H9 (cell line): Measurements from ENCODE around the gene STX5. TPM values are rescaled to one million over a fixed set of nuclear protein-coding genes. Genes with fewer than 3 reads are reported as not detected.

Experiments
- DNase-seq: peaks from one replicate; pipeline ENCODE4 v3.0.0-alpha.2; 2017
- H2AFZ ChIP-seq: one replicate; pipeline ENCODE4 v1.6.1; 2013; ENCODE audit warnings: mild to moderate bottlenecking, low read length, control low read depth, moderate library complexity
- H2AK5ac ChIP-seq: 2 replicates; pipeline ENCODE4 v1.6.1; 2013; ENCODE audit warnings: low read length, control low read depth, mixed read lengths; ENCODE audit not compliant: insufficient read length
- H2BK120ac ChIP-seq: one replicate; pipeline ENCODE4 v1.6.1; 2013; ENCODE audit warnings: low read depth, mild to moderate bottlenecking, low read length, control low read depth, inconsistent platforms; ENCODE audit not compliant: poor library complexity, severe bottlenecking
- H2BK12ac ChIP-seq: 2 replicates; pipeline ENCODE4 v1.6.1; 2013; ENCODE audit warnings: low read length, control low read depth, mixed read lengths, low read depth; ENCODE audit not compliant: insufficient read length
- H2BK15ac ChIP-seq: 2 replicates; pipeline ENCODE4 v1.6.1; 2013; ENCODE audit warnings: low read depth, low read length, control low read depth
- H2BK20ac ChIP-seq: one replicate; pipeline ENCODE4 v1.6.1; 2013; ENCODE audit warnings: low read depth, mild to moderate bottlenecking, low read length, control low read depth, inconsistent platforms; ENCODE audit not compliant: poor library complexity, severe bottlenecking
- H2BK5ac ChIP-seq: 2 replicates; pipeline ENCODE4 v1.6.1; 2013; ENCODE audit warnings: low read length, control low read depth, mixed read lengths; ENCODE audit not compliant: insufficient read length
- H3K14ac ChIP-seq: 2 replicates; pipeline ENCODE4 v1.6.1; 2013; ENCODE audit warnings: low read length, control low read depth; ENCODE audit not compliant: insufficient read depth
- H3K18ac ChIP-seq: 2 replicates; pipeline ENCODE4 v1.6.1; 2013; ENCODE audit warnings: low read depth, mild to moderate bottlenecking, mixed read lengths, low read length, control low read depth; ENCODE audit not compliant: insufficient read length
- H3K23ac ChIP-seq: 2 replicates; pipeline ENCODE4 v1.6.1; 2013; ENCODE audit warnings: low read length, control low read depth, mixed read lengths, low read depth; ENCODE audit not compliant: insufficient read length
- H3K23me2 ChIP-seq: 2 replicates; pipeline ENCODE4 v1.6.1; 2013; ENCODE audit warnings: low read depth, mild to moderate bottlenecking, mixed read lengths, low read length, control low read depth; ENCODE audit not compliant: insufficient read length, poor library complexity, severe bottlenecking
- H3K27ac ChIP-seq: 2 replicates; pipeline ENCODE4 v1.5.1; 2013; ENCODE audit warnings: low read length, control low read depth, mixed read lengths, low read depth; ENCODE audit not compliant: insufficient read length
- H3K27me3 ChIP-seq: 2 replicates; pipeline ENCODE4 v1.6.1; 2013; ENCODE audit warnings: low read length, control low read depth, inconsistent platforms; ENCODE audit not compliant: insufficient read depth
- H3K4ac ChIP-seq: 2 replicates; pipeline ENCODE4 v1.6.1; 2013; ENCODE audit warnings: low read depth, mild to moderate bottlenecking, control low read depth, inconsistent platforms, low read length, moderate library complexity
- H3K4me1 ChIP-seq: 2 replicates; pipeline ENCODE4 v1.6.1; 2013; ENCODE audit warnings: low read length, control low read depth, inconsistent platforms; ENCODE audit not compliant: insufficient read depth
- H3K4me2 ChIP-seq: 2 replicates; pipeline ENCODE4 v1.6.1; 2013; ENCODE audit warnings: low read length, control low read depth, mixed read lengths; ENCODE audit not compliant: insufficient read length, insufficient read depth
- H3K56ac ChIP-seq: 2 replicates; pipeline ENCODE4 v1.6.1; 2013; ENCODE audit warnings: low read depth, mild to moderate bottlenecking, mixed read lengths, low read length, control low read depth; ENCODE audit not compliant: insufficient read length
- H3K79me1 ChIP-seq: 2 replicates; pipeline ENCODE4 v1.6.1; 2013; ENCODE audit warnings: low read depth, mild to moderate bottlenecking, moderate library complexity, low read length, control low read depth, inconsistent platforms; ENCODE audit not compliant: insufficient read depth, poor library complexity, severe bottlenecking
- H3K79me2 ChIP-seq: 2 replicates; pipeline ENCODE4 v1.6.1; 2013; ENCODE audit warnings: low read length, control low read depth, inconsistent platforms; ENCODE audit not compliant: insufficient read depth
- H3K9ac ChIP-seq: 2 replicates; pipeline ENCODE4 v1.6.1; 2013; ENCODE audit warnings: low read length, control low read depth, mixed read lengths; ENCODE audit not compliant: insufficient read length; ENCODE audit errors: extremely low read depth
- H3K9me3 ChIP-seq: one replicate; pipeline ENCODE4 v1.6.1; 2013; ENCODE audit warnings: low read depth, low read length, inconsistent platforms; ENCODE audit not compliant: control insufficient read depth
- H3T11ph ChIP-seq: one replicate; pipeline ENCODE4 v1.6.1; 2013; ENCODE audit warnings: mild to moderate bottlenecking, low read length, control low read depth, inconsistent platforms
- H4K20me1 ChIP-seq: one replicate; pipeline ENCODE4 v1.6.1; 2013; ENCODE audit not compliant: control insufficient read depth, insufficient read length, insufficient read depth
- H4K5ac ChIP-seq: 2 replicates; pipeline ENCODE4 v1.6.1; 2013; ENCODE audit warnings: low read depth, mild to moderate bottlenecking, mixed read lengths, low read length, control low read depth; ENCODE audit not compliant: insufficient read length
- H4K8ac ChIP-seq: replicated peaks from 2 replicates; pipeline ENCODE4 v1.6.1; 2013; ENCODE audit warnings: low read length, control low read depth, mixed read lengths, low read depth; ENCODE audit not compliant: insufficient read length
- H4K91ac ChIP-seq: 2 replicates; pipeline ENCODE4 v1.6.1; 2013; ENCODE audit warnings: low read depth, mild to moderate bottlenecking, moderate library complexity, mixed read lengths, low read length, control low read depth; ENCODE audit not compliant: insufficient read length
- H3K27ac Mint-ChIP-seq, 3 experiments: 2 replicates in 2 of 3; 3 replicates in 1 of 3; pipeline ENCODE4 v1.8.0; 2020 to 2021; ENCODE audit warnings: mixed read lengths in 3 of 3, mild to moderate bottlenecking in 1 of 3, moderate library complexity in 1 of 3
- H3K27me3 Mint-ChIP-seq: 2 replicates; pipeline ENCODE4 v1.8.0; 2021; ENCODE audit warnings: low read depth, mild to moderate bottlenecking, moderate library complexity, mixed read lengths
- H3K36me3 Mint-ChIP-seq, 3 experiments: 2 replicates in 2 of 3; 3 replicates in 1 of 3; pipeline ENCODE4 v1.8.0; 2020 to 2021; ENCODE audit warnings: low read depth in 3 of 3, mixed read lengths in 3 of 3; ENCODE audit not compliant: insufficient read depth in 1 of 3
- H3K4me1 Mint-ChIP-seq, 2 experiments: 2 replicates each; pipeline ENCODE4 v1.8.0; 2020; ENCODE audit warnings: mixed read lengths in 2 of 2
- H3K4me3 Mint-ChIP-seq, 2 experiments: 2 replicates in 1 of 2; 3 replicates in 1 of 2; pipeline ENCODE4 v1.8.0; 2020 to 2021; ENCODE audit warnings: mild to moderate bottlenecking in 2 of 2, mixed read lengths in 2 of 2, moderate library complexity in 1 of 2
- H3K9me3 Mint-ChIP-seq, 2 experiments: 2 replicates in 1 of 2; 3 replicates in 1 of 2; pipeline ENCODE4 v1.8.0; 2020; ENCODE audit warnings: mild to moderate bottlenecking in 2 of 2, mixed read lengths in 2 of 2, moderate library complexity in 1 of 2
- WGBS: extraction: QIAGEN DNeasy Blood & Tissue Kit; methylation state at CpG from one replicate; pipeline ENCODE4 v1.1.7; 2013; ENCODE audit warnings: missing lambda C conversion rate, low lambda C conversion rate, mixed read lengths; ENCODE audit not compliant: insufficient read length; ENCODE audit errors: extremely low coverage; 5-methylcytosine and 5-hydroxymethylcytosine counted together
- total RNA-seq: library from RNA; stranded (reverse); gene quantifications from 2 replicates; pipeline ENCODE4 v1.2.1, GENCODE V29; 2021
- TF ChIP-seq, protein P1 (sequence below): fragments of 200-600 bp; sonication (generic); conservative IDR thresholded peaks from 3 replicates; pipeline ENCODE4 v1.8.0; 2021; ENCODE audit warnings: antibody characterized with exemption, mild to moderate bottlenecking

The STX5 gene
- total RNA-seq, 1 experiment from 2014 or later, result 33.5 TPM

DNA sequence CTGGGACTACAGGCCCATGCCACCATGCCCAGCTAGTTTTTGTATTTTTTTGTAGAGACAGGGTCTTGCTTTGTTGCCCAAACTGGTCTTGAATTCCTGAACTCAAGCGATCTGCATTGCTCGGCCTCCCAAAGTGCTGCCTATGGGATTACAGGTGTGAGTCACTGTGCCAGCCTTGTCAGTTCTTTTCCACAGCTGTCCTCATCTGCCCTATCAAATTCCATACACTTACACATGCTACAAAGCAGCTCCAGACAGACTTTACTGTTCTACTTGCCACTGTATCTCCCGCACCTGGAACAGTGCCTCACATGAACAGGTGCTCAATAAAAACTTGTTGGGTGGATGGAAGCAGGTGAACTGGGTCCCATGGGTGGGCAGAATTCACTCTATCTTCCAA, 8.2 kb downstream of the STX5 start:
- H3K23ac ChIP-seq, result no peak overlapping the region
- no CpG with 5 or more reads among the region's 3 CpGs for WGBS

More for the DNA sequence above, 8.2 kb downstream of the STX5 start:
- no peak overlapping the region for H2BK20ac ChIP-seq
- Mint-ChIP-seq H3K4me3 (no peak overlapping the region; a peak in 1 of 5 replicates), H3K36me3 (peaks cover 25 to 78% (median 76%) of the 10 kb centered on the region in 3 experiments; a peak in 6 of 7 replicates), H3K27me3 (no peaks in the 10 kb centered on the region), H3K9me3 (no peaks in the 10 kb centered on the region), H3K4me1 (no peaks in the 10 kb centered on the region), H3K27ac (no peak overlapping the region)
- TF ChIP-seq, protein P1, sequence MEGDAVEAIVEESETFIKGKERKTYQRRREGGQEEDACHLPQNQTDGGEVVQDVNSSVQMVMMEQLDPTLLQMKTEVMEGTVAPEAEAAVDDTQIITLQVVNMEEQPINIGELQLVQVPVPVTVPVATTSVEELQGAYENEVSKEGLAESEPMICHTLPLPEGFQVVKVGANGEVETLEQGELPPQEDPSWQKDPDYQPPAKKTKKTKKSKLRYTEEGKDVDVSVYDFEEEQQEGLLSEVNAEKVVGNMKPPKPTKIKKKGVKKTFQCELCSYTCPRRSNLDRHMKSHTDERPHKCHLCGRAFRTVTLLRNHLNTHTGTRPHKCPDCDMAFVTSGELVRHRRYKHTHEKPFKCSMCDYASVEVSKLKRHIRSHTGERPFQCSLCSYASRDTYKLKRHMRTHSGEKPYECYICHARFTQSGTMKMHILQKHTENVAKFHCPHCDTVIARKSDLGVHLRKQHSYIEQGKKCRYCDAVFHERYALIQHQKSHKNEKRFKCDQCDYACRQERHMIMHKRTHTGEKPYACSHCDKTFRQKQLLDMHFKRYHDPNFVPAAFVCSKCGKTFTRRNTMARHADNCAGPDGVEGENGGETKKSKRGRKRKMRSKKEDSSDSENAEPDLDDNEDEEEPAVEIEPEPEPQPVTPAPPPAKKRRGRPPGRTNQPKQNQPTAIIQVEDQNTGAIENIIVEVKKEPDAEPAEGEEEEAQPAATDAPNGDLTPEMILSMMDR, result no peak
- H3K56ac ChIP-seq, result no peak overlapping the region
- H4K5ac ChIP-seq, result no peak overlapping the region
- no peak overlapping the region for H2BK5ac ChIP-seq
- H3K4me2 ChIP-seq, result no peak overlapping the region
- no peak overlapping the region for H4K8ac ChIP-seq
- H3K79me1 ChIP-seq, result no peaks in the 10 kb centered on the region
- no peak overlapping the region for H3K27ac ChIP-seq
- no peak overlapping the region for H3K4ac ChIP-seq
- no peaks in the 10 kb centered on the region for H3K79me2 ChIP-seq
- no peaks in the 10 kb centered on the region for H4K20me1 ChIP-seq
- no peak overlapping the region for H3K14ac ChIP-seq
- H4K91ac ChIP-seq, result no peak overlapping the region
- no peak overlapping the region for H2BK15ac ChIP-seq
- no peak overlapping the region for H2BK120ac ChIP-seq
- H3K9ac ChIP-seq, result no peak overlapping the region
- no peak overlapping the region for H2AK5ac ChIP-seq
- no peaks in the 10 kb centered on the region for H3K9me3 ChIP-seq
- no peaks in the 10 kb centered on the region for H3K4me1 ChIP-seq
- no peak overlapping the region for H2BK12ac ChIP-seq
- DNase-seq, result no peak
- no peak overlapping the region for H3K18ac ChIP-seq
- no peak overlapping the region for H3T11ph ChIP-seq
- H3K23me2 ChIP-seq, result no peaks in the 10 kb centered on the region
- no peaks in the 10 kb centered on the region for H3K27me3 ChIP-seq
- no peak overlapping the region for H2AFZ ChIP-seq
